SK-N-SH treated with all-trans-retinoic acid at 6 μM for 48 hours (cell line): ENCODE data around the gene ID2.

ENCODE experiments used
- ATAC-seq: fragments of 200-7000 bp; cut with Tn5 transposase; 3 replicates; pipeline ENCODE4 v1.9.1; 2020; ENCODE audit warnings: mild to moderate bottlenecking, moderate library complexity
- ARNTL ChIP-seq: fragments of 450-650 bp; formaldehyde crosslinking; IDR thresholded peaks from 2 replicates; pipeline ENCODE4 v1.5.0; 2020; ENCODE audit warnings: low read depth, mild to moderate bottlenecking, moderate library complexity, borderline replicate concordance
- BACH2 ChIP-seq: fragments of 250-450 bp; sonication (Bioruptor Pico); IDR thresholded peaks from 2 replicates; pipeline ENCODE4 v1.9.0; 2021; ENCODE audit warnings: mild to moderate bottlenecking, borderline replicate concordance
- CSDC2 ChIP-seq: fragments of 250-450 bp; sonication (Bioruptor Pico); IDR thresholded peaks from 2 replicates; pipeline ENCODE4 v1.5.0; 2020; ENCODE audit warnings: mild to moderate bottlenecking, moderate library complexity
- CSRNP3 ChIP-seq: fragments of 250-450 bp; sonication (Bioruptor Pico); IDR thresholded peaks from 2 replicates; pipeline ENCODE4 v1.5.1; 2021; ENCODE audit warnings: mild to moderate bottlenecking, moderate library complexity
- ESRRG ChIP-seq: fragments of 250-450 bp; sonication (Bioruptor Pico); IDR thresholded peaks from 2 replicates; pipeline ENCODE4 v1.6.1; 2021; ENCODE audit warnings: mild to moderate bottlenecking
- GLIS3 ChIP-seq: fragments of 250-450 bp; sonication (Bioruptor Pico); IDR thresholded peaks from 2 replicates; pipeline ENCODE4 v1.5.0; 2020; ENCODE audit warnings: mild to moderate bottlenecking, moderate library complexity
- ISL1 ChIP-seq: fragments of 250-450 bp; sonication (Bioruptor Pico); IDR thresholded peaks from 2 replicates; pipeline ENCODE4 v2.1.2; 2022; ENCODE audit warnings: mild to moderate bottlenecking, moderate library complexity
- OSR1 ChIP-seq: fragments of 250-450 bp; sonication (Bioruptor Pico); IDR thresholded peaks from 2 replicates; pipeline ENCODE4 v1.8.0; 2022; ENCODE audit warnings: moderate library complexity, mild to moderate bottlenecking, inconsistent platforms
- POU6F1 ChIP-seq: fragments of 250-450 bp; sonication (Bioruptor Pico); IDR thresholded peaks from 2 replicates; pipeline ENCODE4 v1.8.0; 2021; ENCODE audit warnings: low read depth, mild to moderate bottlenecking, moderate library complexity, borderline replicate concordance
- PPARA ChIP-seq: fragments of 250-450 bp; sonication (Bioruptor Pico); IDR thresholded peaks from 2 replicates; pipeline ENCODE4 v1.5.0; 2020; ENCODE audit warnings: mild to moderate bottlenecking, borderline replicate concordance
- RARB ChIP-seq: fragments of 250-450 bp; sonication (Bioruptor Pico); IDR thresholded peaks from 2 replicates; pipeline ENCODE4 v1.8.0; 2021; ENCODE audit warnings: mild to moderate bottlenecking, moderate library complexity
- SNAI2 ChIP-seq: fragments of 250-450 bp; sonication (Bioruptor Pico); IDR thresholded peaks from 2 replicates; pipeline ENCODE4 v1.5.0; 2020; ENCODE audit warnings: mild to moderate bottlenecking, moderate library complexity
- TCF4 ChIP-seq: fragments of 250-450 bp; sonication (Bioruptor Pico); IDR thresholded peaks from 2 replicates; pipeline ENCODE4 v1.8.0; 2021; ENCODE audit warnings: mild to moderate bottlenecking, moderate library complexity, borderline replicate concordance
- TOX ChIP-seq: fragments of 250-450 bp; sonication (Bioruptor Pico); IDR thresholded peaks from 2 replicates; pipeline ENCODE4 v1.8.0; 2021; ENCODE audit warnings: mild to moderate bottlenecking, moderate library complexity, borderline replicate concordance
- ZC3H10 ChIP-seq: fragments of 250-450 bp; sonication (Bioruptor Pico); IDR thresholded peaks from 2 replicates; pipeline ENCODE4 v1.5.1; 2021; ENCODE audit warnings: mild to moderate bottlenecking, moderate library complexity
- ZFP3 ChIP-seq: fragments of 250-450 bp; sonication (Bioruptor Pico); IDR thresholded peaks from 2 replicates; pipeline ENCODE4 v1.5.0; 2020; ENCODE audit warnings: mild to moderate bottlenecking, moderate library complexity
- ZFP30 ChIP-seq: fragments of 450-650 bp; formaldehyde crosslinking; IDR thresholded peaks from 2 replicates; pipeline ENCODE4 v1.5.0; 2022; ENCODE audit warnings: mild to moderate bottlenecking, moderate library complexity
- ZNF565 ChIP-seq: fragments of 450-650 bp; formaldehyde crosslinking; conservative IDR thresholded peaks from 2 replicates; pipeline ENCODE4 v1.5.0; 2020; ENCODE audit warnings: low read depth, mild to moderate bottlenecking, moderate library complexity
- ZNF70 ChIP-seq: fragments of 450-650 bp; formaldehyde crosslinking; IDR thresholded peaks from 2 replicates; pipeline ENCODE4 v1.5.0; 2020; ENCODE audit warnings: mild to moderate bottlenecking, moderate library complexity
- ZNF8 ChIP-seq: fragments of 450-650 bp; formaldehyde crosslinking; IDR thresholded peaks from 2 replicates; pipeline ENCODE4 v1.5.0; 2020; ENCODE audit warnings: mild to moderate bottlenecking, moderate library complexity
- TF ChIP-seq, protein P1 (sequence below): fragments of 250-450 bp; sonication (Bioruptor Pico); IDR thresholded peaks from 2 replicates; pipeline ENCODE4 v1.8.0; 2020; ENCODE audit warnings: mild to moderate bottlenecking, moderate library complexity, borderline replicate concordance
- TF ChIP-seq, protein P2 (sequence below): fragments of 250-450 bp; sonication (Bioruptor Pico); IDR thresholded peaks from 2 replicates; pipeline ENCODE4 v1.5.0; 2020; ENCODE audit warnings: mild to moderate bottlenecking, moderate library complexity
- TF ChIP-seq, protein P3 (sequence below): fragments of 250-450 bp; sonication (Bioruptor Pico); IDR thresholded peaks from 2 replicates; pipeline ENCODE4 v1.5.1; 2020; ENCODE audit warnings: low read depth, mild to moderate bottlenecking, moderate library complexity

Gene ID2

GRCh38 chr2:8672940-8673339 is 8.9 kb upstream of the ID2 start:
- TF ChIP-seq OSR1: no peak
- no peak for TF ChIP-seq ZNF70 (CRISPR knock-in tag)
- no peak for TF ChIP-seq TCF4 (CRISPR knock-in tag)
- no peak for TF ChIP-seq GLIS3
- TF ChIP-seq SNAI2 (CRISPR knock-in tag): no peak
- TF ChIP-seq PPARA: no peak
- no peak for TF ChIP-seq CSRNP3 (CRISPR knock-in tag)
- TF ChIP-seq, protein P1, sequence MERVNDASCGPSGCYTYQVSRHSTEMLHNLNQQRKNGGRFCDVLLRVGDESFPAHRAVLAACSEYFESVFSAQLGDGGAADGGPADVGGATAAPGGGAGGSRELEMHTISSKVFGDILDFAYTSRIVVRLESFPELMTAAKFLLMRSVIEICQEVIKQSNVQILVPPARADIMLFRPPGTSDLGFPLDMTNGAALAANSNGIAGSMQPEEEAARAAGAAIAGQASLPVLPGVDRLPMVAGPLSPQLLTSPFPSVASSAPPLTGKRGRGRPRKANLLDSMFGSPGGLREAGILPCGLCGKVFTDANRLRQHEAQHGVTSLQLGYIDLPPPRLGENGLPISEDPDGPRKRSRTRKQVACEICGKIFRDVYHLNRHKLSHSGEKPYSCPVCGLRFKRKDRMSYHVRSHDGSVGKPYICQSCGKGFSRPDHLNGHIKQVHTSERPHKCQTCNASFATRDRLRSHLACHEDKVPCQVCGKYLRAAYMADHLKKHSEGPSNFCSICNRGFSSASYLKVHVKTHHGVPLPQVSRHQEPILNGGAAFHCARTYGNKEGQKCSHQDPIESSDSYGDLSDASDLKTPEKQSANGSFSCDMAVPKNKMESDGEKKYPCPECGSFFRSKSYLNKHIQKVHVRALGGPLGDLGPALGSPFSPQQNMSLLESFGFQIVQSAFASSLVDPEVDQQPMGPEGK (CRISPR knock-in tag): no peak
- no peak for TF ChIP-seq ZNF565 (CRISPR knock-in tag)
- TF ChIP-seq ZFP30: no peak
- no peak for TF ChIP-seq ZFP3
- TF ChIP-seq CSDC2 (CRISPR knock-in tag): no peak
- no peak for TF ChIP-seq ZC3H10 (CRISPR knock-in tag)
- TF ChIP-seq BACH2 (CRISPR knock-in tag): no peak
- TF ChIP-seq TOX (CRISPR knock-in tag): no peak
- no peak for TF ChIP-seq ZNF8
- ATAC-seq: no peak

- ATAC-seq: no peak
- no peak for TF ChIP-seq TCF4 (CRISPR knock-in tag)
Observed at GRCh38 chr2:8673381-8673780, 8.5 kb upstream of the ID2 start.

- ATAC-seq: no peak
- TF ChIP-seq ZNF70 (CRISPR knock-in tag): no peak
- TF ChIP-seq CSDC2 (CRISPR knock-in tag): no peak
- no peak for TF ChIP-seq ZFP3
- TF ChIP-seq ZFP30: no peak
- TF ChIP-seq POU6F1 (CRISPR knock-in tag): no peak
- TF ChIP-seq, protein P2, sequence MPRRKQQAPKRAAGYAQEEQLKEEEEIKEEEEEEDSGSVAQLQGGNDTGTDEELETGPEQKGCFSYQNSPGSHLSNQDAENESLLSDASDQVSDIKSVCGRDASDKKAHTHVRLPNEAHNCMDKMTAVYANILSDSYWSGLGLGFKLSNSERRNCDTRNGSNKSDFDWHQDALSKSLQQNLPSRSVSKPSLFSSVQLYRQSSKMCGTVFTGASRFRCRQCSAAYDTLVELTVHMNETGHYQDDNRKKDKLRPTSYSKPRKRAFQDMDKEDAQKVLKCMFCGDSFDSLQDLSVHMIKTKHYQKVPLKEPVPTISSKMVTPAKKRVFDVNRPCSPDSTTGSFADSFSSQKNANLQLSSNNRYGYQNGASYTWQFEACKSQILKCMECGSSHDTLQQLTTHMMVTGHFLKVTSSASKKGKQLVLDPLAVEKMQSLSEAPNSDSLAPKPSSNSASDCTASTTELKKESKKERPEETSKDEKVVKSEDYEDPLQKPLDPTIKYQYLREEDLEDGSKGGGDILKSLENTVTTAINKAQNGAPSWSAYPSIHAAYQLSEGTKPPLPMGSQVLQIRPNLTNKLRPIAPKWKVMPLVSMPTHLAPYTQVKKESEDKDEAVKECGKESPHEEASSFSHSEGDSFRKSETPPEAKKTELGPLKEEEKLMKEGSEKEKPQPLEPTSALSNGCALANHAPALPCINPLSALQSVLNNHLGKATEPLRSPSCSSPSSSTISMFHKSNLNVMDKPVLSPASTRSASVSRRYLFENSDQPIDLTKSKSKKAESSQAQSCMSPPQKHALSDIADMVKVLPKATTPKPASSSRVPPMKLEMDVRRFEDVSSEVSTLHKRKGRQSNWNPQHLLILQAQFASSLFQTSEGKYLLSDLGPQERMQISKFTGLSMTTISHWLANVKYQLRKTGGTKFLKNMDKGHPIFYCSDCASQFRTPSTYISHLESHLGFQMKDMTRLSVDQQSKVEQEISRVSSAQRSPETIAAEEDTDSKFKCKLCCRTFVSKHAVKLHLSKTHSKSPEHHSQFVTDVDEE (CRISPR knock-in tag): no peak
- TF ChIP-seq RARB (CRISPR knock-in tag): no peak
Observed at GRCh38 chr2:8674420-8675009, 7.3 kb upstream of the ID2 start.

GRCh38 chr2:8675543-8675942 is 6.3 kb upstream of the ID2 start:
- no peak for ATAC-seq
- TF ChIP-seq GLIS3 (no peak), ESRRG (no peak), SNAI2 (CRISPR knock-in tag) (no peak), BACH2 (CRISPR knock-in tag) (no peak), ARNTL (CRISPR knock-in tag) (no peak), ISL1 (CRISPR knock-in tag) (no peak), OSR1 (no peak), CSRNP3 (CRISPR knock-in tag) (no peak), CSDC2 (CRISPR knock-in tag) (no peak), TOX (CRISPR knock-in tag) (no peak), ZNF565 (CRISPR knock-in tag) (no peak), ZNF8 (no peak), ZFP3 (no peak)
- TF ChIP-seq, protein P3, sequence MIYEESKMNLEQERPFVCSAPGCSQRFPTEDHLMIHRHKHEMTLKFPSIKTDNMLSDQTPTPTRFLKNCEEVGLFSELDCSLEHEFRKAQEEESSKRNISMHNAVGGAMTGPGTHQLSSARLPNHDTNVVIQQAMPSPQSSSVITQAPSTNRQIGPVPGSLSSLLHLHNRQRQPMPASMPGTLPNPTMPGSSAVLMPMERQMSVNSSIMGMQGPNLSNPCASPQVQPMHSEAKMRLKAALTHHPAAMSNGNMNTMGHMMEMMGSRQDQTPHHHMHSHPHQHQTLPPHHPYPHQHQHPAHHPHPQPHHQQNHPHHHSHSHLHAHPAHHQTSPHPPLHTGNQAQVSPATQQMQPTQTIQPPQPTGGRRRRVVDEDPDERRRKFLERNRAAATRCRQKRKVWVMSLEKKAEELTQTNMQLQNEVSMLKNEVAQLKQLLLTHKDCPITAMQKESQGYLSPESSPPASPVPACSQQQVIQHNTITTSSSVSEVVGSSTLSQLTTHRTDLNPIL (CRISPR knock-in tag): no peak
- TF ChIP-seq, protein P1 (CRISPR knock-in tag): no peak
